ENCODE results near the gene SLC34A1. TPM values are rescaled to one million over a fixed set of nuclear protein-coding genes. Genes with fewer than 3 reads are reported as not detected.
"Not testable (repeated sequence)": the region's sequence is repeated elsewhere in the genome, so short reads cannot be mapped to it uniquely, and the experiment has no call there.

The SLC34A1 gene
- total RNA-seq, 2 experiments from 2014 or later = not detected

DNA sequence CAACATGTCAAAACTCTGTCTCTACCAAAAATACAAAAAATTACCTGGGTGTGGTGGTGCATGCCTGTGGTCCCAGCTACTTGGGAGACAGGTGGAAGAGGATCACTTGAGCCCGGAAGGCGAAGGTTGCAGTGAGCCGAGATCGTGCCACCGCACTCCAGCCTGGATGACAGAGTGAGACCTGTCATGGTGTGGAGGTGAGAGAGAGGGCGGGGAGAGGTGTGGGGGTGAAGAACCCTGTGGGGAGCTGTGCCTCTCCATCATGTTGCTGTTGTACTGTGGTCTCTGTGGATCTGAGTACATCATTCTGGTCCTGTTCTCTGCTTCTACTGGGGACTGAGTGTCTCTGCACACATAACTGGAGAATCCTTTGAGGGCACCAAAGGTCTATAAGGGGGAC lies 11.3 kb upstream of the SLC34A1 start:
- ChIA-PET CTCF (interaction anchor here (0.7 to 11.9 kb wide), 9 partner anchors 11 to 83 kb away, joined by 3 to 132 read pairs (median 6); partner anchors contain the start of genes GRK6, LMAN2 and SLC34A1), POLR2A (interaction anchor here (0.7 to 1.5 kb wide), 3 partner anchors 10 to 17 kb away, joined by 4 to 5 read pairs (median 5); no protein-coding TSS in a partner anchor)

- ChIA-PET CTCF (interaction anchor here (0.9 to 11.9 kb wide), 7 partner anchors 10 to 82 kb away, joined by 3 to 132 read pairs (median 7); partner anchors contain the start of gene SLC34A1), POLR2A (interaction anchor here (0.7 kb wide), 1 partner anchor 9 kb away, joined by 5 read pairs; no protein-coding TSS in a partner anchor)
These were observed 10.4 kb upstream of the SLC34A1 start for GRCh38 chr5:177373806-177374205.

DNA sequence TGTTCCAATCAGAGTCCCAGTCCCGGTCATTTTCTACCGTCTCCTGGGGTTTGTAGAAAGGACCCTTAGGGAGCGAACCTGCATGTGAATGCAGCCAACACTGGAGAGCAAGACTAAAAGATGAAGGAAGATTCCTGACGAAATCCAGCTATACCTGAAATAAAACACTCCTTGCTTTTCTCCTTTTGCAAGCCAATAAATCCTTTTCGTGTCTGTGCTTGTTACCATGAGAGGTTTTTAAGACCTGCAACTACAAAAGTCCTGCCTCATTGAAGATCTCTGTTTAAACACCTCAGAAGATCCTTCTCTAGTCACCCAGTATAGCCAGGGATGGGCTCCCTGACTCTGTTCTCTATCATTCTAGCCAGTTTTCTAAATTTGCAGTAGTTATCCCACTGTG lies 10.0 kb upstream of the SLC34A1 start:
- CTCF ChIA-PET = interaction anchor here (1.2 to 11.9 kb wide), 4 partner anchors 13 to 57 kb away, joined by 3 to 132 read pairs (median 20); partner anchors contain the start of gene SLC34A1
- POLR2A ChIA-PET = no interaction called here

GRCh38 chr5:177375516-177375915 lies 8.7 kb upstream of the SLC34A1 start:
- CTCF ChIA-PET = interaction anchor here (11.9 kb wide), 1 partner anchor 13 kb away, joined by 132 read pairs; the partner anchor contains the start of gene SLC34A1
- POLR2A ChIA-PET = not testable (repeated sequence)

DNA sequence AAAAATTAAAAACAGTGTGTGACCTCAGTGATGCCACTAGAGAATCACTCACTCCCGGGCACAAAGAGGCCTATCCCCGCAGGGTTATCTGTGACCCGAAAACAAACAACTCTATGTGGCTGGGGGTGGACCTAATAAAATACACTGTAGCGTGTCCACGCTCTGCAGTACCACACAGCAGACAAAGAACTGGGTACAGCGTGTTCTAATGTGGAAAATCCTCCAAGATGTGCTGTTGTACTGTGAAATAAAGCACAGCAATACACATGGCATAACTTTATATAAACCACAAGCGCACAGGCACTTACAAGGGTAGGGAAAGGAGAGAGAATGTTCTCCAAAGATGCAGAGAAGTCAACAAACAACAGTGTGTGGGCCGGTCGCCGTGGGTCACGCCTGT lies 8.1 kb upstream of the SLC34A1 start:
- POLR2A ChIA-PET = no interaction called here
- CTCF ChIA-PET = interaction anchor here (11.9 kb wide), 1 partner anchor 12 kb away, joined by 132 read pairs; the partner anchor contains the start of gene SLC34A1

DNA sequence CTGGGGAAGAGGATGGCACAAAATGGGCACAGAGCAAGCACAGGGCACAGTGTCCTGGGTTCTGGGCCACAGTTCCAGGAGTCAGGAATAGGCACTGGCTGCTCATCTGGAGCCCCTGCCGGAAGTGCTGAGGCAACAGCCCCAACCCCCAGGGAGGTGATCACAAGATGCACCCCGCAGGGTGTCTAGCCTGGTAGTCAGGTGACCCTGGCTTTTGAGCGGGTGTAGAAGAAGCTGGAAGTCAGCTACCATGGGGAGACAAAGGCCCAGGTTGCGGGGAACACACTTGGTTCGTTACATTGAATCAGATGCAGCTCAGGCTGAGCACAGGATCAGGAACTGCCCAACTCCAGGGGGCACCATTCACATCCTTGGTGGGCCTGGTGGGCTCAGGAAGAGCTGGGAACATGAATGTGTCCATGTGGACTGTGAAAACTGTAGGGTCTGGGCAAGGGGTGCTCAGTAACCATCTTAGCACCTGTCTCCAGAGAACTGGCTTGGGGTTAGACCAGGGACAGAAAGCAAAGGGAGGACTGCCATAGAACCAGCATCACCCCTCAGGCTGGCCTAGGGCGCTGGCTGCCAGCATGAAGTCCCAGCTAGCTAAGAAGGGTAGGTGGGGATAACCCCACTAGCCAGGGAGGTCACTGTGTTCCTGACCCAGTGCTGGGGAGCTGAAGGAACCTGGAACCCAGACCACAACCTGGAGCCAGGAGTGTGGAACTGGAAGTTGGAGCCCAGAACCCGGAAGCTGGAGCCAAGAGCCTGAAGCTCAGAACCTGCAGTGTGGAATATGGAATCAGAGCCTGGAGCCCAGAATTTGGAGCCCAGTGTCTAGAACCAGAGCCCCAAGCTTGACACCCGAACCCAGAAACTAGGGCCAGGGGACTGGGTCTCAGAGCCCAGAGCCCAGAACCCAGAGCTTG lies 6.1 kb upstream of the SLC34A1 start:
- ChIA-PET CTCF (interaction anchor here (0.6 to 4.5 kb wide), 9 partner anchors 8 to 109 kb away, joined by 3 to 36 read pairs (median 5); partner anchors contain the start of gene RGS14), POLR2A (interaction anchor here (0.7 to 2.1 kb wide), 4 partner anchors 11 to 102 kb away, joined by 3 to 9 read pairs (median 3); partner anchors contain the start of gene GRK6)

GRCh38 chr5:177378884-177379883 lies 5.0 kb upstream of the SLC34A1 start:
- POLR2A ChIA-PET = interaction anchor here (0.7 to 2.1 kb wide), 5 partner anchors 10 to 101 kb away, joined by 3 to 9 read pairs (median 3); partner anchors contain the start of gene GRK6
- CTCF ChIA-PET = interaction anchor here (0.8 to 4.5 kb wide), 11 partner anchors 9 to 93 kb away, joined by 3 to 36 read pairs (median 4); partner anchors contain the start of gene RGS14

DNA sequence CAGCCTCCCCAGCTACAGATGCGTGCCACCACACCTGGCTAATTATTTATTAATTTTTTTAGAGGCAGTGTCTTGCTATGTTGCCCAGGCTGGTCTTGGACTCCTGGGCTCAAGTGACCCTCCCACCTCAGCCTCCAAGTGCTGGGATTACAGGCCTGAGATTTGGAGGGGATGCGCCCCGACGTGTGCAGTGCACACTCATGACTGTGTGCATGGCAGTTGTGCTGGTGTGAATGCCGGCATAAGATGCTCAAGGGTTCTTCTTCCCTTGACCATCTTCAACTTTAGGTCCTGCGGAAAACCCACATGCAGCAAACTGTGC lies 3.5 kb upstream of the SLC34A1 start:
- POLR2A ChIA-PET = no interaction called here
- CTCF ChIA-PET = interaction anchor here (4.5 kb wide), 1 partner anchor 9 kb away, joined by 36 read pairs; no protein-coding TSS in a partner anchor

GRCh38 chr5:177382423-177383029 lies 1.7 kb upstream of the SLC34A1 start:
- CTCF ChIA-PET = interaction anchor here (1.0 to 13.7 kb wide), 4 partner anchors 11 to 26 kb away, joined by 3 to 132 read pairs (median 4); partner anchors contain the start of gene RGS14
- POLR2A ChIA-PET = interaction anchor here (0.6 kb wide), 1 partner anchor 9 kb away, joined by 5 read pairs; no protein-coding TSS in a partner anchor

DNA sequence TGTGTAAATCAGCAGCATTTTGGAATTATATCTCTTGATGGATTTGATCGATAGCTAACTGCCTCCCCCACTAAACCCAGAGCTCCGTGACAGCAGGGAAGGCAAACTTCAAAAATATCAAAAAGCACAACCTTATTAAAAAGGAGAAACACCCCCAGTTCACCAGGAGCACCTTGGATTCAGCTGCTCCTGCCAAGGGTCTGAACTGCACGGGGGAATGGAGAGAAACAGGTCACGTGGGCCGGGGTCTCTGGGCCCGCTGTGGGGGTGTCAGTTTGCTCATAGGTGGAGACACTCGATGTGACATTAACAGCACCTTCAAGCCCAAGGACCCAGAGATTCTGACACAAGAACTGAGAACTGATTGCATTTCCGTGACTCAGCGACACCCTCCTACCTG lies 1.1 kb upstream of the SLC34A1 start:
- ChIA-PET CTCF (interaction anchor here (1.0 to 13.7 kb wide), 5 partner anchors 12 to 72 kb away, joined by 3 to 132 read pairs (median 3); partner anchors contain the start of gene RGS14), POLR2A (interaction anchor here (0.6 kb wide), 1 partner anchor 10 kb away, joined by 5 read pairs; no protein-coding TSS in a partner anchor)

DNA sequence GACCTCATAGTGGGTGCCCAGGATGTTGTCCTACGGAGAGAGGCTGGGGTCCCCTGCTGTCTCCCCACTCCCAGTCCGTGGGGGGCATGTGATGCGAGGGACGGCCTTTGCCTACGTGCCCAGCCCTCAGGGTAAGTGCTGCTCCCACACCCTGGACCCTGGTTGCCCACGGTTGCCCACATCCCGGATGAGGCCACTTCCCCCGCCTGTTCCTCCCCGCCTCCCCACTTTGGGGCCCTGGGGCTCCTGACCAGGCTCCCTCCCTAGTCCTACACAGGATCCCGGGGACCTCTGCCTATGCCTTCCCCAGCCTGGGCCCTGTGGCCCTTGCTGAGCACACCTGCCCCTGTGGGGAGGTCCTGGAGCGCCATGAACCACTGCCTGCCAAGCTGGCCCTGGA lies 1.5 kb downstream of the SLC34A1 start:
- CTCF ChIA-PET = interaction anchor here (0.6 to 13.7 kb wide), 5 partner anchors 14 to 116 kb away, joined by 3 to 203 read pairs (median 122); partner anchors contain the start of genes PFN3 and PRR7
- POLR2A ChIA-PET = no interaction called here

- CTCF ChIA-PET = interaction anchor here (1.8 to 13.7 kb wide), 4 partner anchors 15 to 115 kb away, joined by 4 to 203 read pairs (median 127); partner anchors contain the start of genes PFN3 and PRR7
- POLR2A ChIA-PET = interaction anchor here (0.6 kb wide), 1 partner anchor 107 kb away, joined by 3 read pairs; no protein-coding TSS in a partner anchor
These were observed 2.3 kb downstream of the SLC34A1 start for GRCh38 chr5:177386542-177386941.

GRCh38 chr5:177387405-177387804 lies 3.2 kb downstream of the SLC34A1 start:
- POLR2A ChIA-PET = no interaction called here
- CTCF ChIA-PET = interaction anchor here (1.8 to 13.7 kb wide), 4 partner anchors 16 to 114 kb away, joined by 4 to 203 read pairs (median 127); partner anchors contain the start of genes PFN3 and PRR7

DNA sequence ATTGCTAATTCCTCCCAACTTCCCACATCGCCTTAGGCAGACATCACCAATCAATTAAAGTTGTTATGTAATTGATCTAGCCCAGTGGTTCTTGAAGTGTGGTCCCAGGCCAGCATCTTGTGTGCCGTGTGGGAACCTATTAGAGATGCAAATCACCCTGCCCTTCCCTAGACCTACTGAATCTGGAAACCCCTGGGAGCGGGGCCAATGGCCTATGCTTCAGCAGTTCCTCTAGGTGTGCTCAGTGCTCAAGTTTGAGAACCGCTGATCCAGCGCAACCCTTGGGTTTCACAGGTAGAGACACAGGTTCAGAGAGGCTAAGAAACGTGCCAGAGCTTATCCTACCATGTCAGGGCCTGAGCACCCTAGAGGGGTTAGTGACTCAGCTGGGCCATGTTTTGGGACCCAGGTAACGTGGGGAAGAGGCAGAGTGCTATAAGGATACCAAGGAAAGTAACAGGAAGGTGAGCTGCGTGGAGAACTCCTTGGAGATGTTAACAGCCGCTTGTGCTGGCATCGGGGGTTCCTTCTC lies 4.4 kb downstream of the SLC34A1 start:
- ChIA-PET POLR2A (interaction anchor here (0.5 to 2.5 kb wide), 14 partner anchors 10 to 85 kb away, joined by 3 to 21 read pairs (median 5); partner anchors contain the start of genes LMAN2, PRELID1 and RAB24), CTCF (interaction anchor here (1.1 to 13.7 kb wide), 12 partner anchors 9 to 109 kb away, joined by 3 to 203 read pairs (median 22); partner anchors contain the start of genes GRK6, PDLIM7, PFN3 and PRR7)

DNA sequence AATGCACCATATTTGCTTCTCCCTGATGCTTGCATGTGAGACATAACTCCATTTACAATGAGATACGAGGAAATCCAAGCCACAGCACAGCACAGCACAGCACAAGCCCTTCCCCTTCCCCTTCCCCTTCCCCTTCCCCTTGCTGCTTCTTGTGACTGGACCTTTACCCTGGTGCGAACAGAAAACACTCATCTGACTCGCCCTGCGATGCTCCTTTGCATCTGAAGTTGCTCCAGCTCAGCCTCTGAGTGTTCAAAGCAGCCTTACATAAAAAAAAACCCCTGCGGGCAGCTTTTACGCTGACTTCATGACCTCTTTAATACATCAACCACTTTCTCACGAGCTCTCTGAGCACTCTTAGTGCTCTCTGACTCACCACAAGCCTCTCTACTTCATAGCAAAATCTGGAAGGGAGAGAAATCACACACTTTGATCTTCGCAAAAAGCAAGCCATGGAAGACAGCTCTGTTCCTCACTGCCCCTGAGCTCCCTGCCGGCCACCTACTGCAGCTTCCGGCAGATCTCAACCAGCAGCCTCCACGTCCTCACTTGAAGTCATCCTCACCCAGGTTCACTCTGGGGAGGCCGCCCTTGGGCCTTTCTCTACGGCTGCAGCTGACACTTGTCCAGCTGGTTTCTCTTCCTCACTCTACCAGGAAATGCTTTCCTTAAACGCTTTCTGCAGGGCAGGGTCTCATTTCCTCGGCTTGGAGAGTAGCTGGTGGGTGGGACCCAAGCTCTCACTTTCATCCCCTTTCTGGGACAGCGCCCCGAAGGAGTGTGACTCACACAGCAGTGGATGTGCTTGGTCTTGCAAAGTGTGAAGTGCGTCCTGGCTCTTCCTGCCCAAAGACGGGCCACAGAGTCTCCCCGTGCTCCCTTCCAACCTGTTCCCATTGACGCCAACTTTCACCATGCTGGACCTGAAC lies 5.3 kb downstream of the SLC34A1 start:
- POLR2A ChIA-PET = interaction anchor here (0.5 to 2.7 kb wide), 20 partner anchors 11 to 86 kb away, joined by 3 to 21 read pairs (median 5); partner anchors contain the start of genes GRK6, LMAN2, PRELID1 and PRR7
- CTCF ChIA-PET = interaction anchor here (0.8 to 13.7 kb wide), 24 partner anchors 10 to 275 kb away, joined by 3 to 203 read pairs (median 10); partner anchors contain the start of genes GRK6, PDLIM7, PFN3 and PRR7

All from activated CD8-positive, alpha-beta memory T cell treated with anti-CD3 and anti-CD28 coated beads for 36 hours (primary cell).